ENCODE data around the gene ROR2.
"Not testable (repeated sequence)": the region's sequence is repeated elsewhere in the genome, so short reads cannot be mapped to it uniquely, and the experiment has no call there.

ROR2 gene

GRCh38 chr9:91913986-91914385 is 36.0 kb downstream of the ROR2 start:
- ATAC-seq = no peak
- TF ChIP-seq ZC3H10 (CRISPR knock-in tag; IDR thresholded peaks at IDR 0.05) (no peak), ESRRG (CRISPR knock-in tag; IDR thresholded peaks at IDR 0.05) (no peak), TCF4 (CRISPR knock-in tag; IDR thresholded peaks at IDR 0.05; ENCODE audit: borderline replicate concordance) (no peak), ZNF565 (CRISPR knock-in tag; conservative IDR thresholded peaks at IDR 0.05; ENCODE audit: low read depth) (no peak)

DNA sequence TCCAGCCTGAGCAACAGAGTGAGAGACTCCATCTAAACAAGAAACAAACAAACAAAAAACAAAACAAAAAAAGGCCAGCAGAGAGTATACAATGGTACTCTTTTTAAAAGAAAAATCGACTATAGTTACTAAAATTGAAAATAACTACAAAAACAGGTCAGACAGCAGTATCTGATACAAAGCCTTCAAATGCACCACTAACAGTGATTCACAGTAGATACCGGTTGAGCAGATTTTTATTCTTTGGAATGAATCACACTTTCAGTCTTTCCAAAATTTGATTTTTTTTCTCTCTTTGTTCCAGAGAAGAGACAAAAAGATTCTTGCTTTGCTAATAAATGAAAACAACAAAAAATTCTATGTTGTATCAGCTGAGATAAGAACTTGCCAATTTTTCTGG is 36.9 kb downstream of the ROR2 start:
- no peak for ATAC-seq
- TF ChIP-seq ZC3H10 (CRISPR knock-in tag; IDR thresholded peaks at IDR 0.05) = no peak
- TF ChIP-seq PATZ1 (CRISPR knock-in tag; IDR thresholded peaks at IDR 0.05; ENCODE audit: borderline replicate concordance) = no peak
- TF ChIP-seq, protein P1, sequence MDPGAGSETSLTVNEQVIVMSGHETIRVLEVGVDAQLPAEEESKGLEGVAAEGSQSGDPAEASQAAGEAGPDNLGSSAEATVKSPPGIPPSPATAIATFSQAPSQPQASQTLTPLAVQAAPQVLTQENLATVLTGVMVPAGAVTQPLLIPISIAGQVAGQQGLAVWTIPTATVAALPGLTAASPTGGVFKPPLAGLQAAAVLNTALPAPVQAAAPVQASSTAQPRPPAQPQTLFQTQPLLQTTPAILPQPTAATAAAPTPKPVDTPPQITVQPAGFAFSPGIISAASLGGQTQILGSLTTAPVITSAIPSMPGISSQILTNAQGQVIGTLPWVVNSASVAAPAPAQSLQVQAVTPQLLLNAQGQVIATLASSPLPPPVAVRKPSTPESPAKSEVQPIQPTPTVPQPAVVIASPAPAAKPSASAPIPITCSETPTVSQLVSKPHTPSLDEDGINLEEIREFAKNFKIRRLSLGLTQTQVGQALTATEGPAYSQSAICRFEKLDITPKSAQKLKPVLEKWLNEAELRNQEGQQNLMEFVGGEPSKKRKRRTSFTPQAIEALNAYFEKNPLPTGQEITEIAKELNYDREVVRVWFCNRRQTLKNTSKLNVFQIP (CRISPR knock-in tag; IDR thresholded peaks at IDR 0.05; ENCODE audit: borderline replicate concordance, low read depth) = no peak
- no peak for TF ChIP-seq ARNTL (CRISPR knock-in tag; IDR thresholded peaks at IDR 0.05; ENCODE audit: borderline replicate concordance, low read depth)

- no peak for ATAC-seq
- TF ChIP-seq TOX (CRISPR knock-in tag; IDR thresholded peaks at IDR 0.05; ENCODE audit: borderline replicate concordance) = no peak
- TF ChIP-seq ZNF565 (CRISPR knock-in tag; conservative IDR thresholded peaks at IDR 0.05; ENCODE audit: low read depth) = no peak
Measured at GRCh38 chr9:91911657-91912056, 38.4 kb downstream of the ROR2 start.

DNA sequence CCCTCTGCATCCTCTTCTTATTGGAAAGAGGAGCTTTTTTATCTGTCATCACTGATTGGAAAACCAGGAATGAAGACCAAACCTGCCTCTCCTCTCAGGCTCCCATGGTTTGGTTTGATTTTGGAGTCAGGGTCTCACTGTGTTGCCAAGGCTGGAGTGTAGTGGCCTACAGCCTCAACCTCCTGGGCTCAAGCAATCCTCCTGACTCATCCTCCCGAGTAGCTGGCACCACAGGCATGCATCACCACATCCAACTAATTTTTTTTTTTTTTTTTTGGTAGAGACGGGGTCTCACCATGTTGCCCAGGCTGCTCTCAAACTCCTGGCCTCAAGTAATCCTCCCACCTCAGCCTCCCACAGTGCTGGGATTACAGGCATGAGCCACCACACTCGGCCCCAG is 40.8 kb downstream of the ROR2 start:
- ATAC-seq = not testable (repeated sequence)

- no peak for TF ChIP-seq ESRRG (CRISPR knock-in tag; IDR thresholded peaks at IDR 0.05)
- TF ChIP-seq ZNF565 (CRISPR knock-in tag; conservative IDR thresholded peaks at IDR 0.05; ENCODE audit: low read depth) = no peak
- no peak for TF ChIP-seq SNAI2 (CRISPR knock-in tag; IDR thresholded peaks at IDR 0.05)
- no peak for ATAC-seq
Measured at GRCh38 chr9:91908746-91909145, 41.3 kb downstream of the ROR2 start.

DNA sequence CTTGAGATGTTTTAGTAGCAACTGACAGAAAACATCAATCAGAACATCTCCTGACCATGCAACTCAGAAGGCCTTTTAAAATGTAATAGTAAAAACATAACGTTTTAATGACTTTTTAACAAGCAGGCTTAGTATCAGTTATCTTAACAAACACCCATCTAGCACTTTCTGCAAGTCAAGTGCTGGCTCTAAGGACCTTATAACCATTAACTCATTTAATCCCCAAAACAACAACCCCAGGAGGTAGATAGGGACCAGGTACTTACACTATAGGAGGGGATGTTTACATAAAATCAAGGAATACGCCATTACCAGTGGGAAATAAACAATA is 41.8 kb downstream of the ROR2 start:
- TF ChIP-seq ZC3H10 (CRISPR knock-in tag; IDR thresholded peaks at IDR 0.05) (no peak), ZNF8 (CRISPR knock-in tag; IDR thresholded peaks at IDR 0.05) (no peak), TOX (CRISPR knock-in tag; IDR thresholded peaks at IDR 0.05; ENCODE audit: borderline replicate concordance) (no peak), SNAI2 (CRISPR knock-in tag; IDR thresholded peaks at IDR 0.05) (no peak), GLIS3 (CRISPR knock-in tag; IDR thresholded peaks at IDR 0.05) (no peak), BACH2 (CRISPR knock-in tag; IDR thresholded peaks at IDR 0.05; ENCODE audit: borderline replicate concordance) (no peak), OSR1 (CRISPR knock-in tag; IDR thresholded peaks at IDR 0.05) (no peak), ZFP3 (CRISPR knock-in tag; IDR thresholded peaks at IDR 0.05) (no peak), PPARA (CRISPR knock-in tag; IDR thresholded peaks at IDR 0.05; ENCODE audit: borderline replicate concordance) (no peak), RARB (CRISPR knock-in tag; IDR thresholded peaks at IDR 0.05) (no peak), ARNTL (CRISPR knock-in tag; IDR thresholded peaks at IDR 0.05; ENCODE audit: borderline replicate concordance, low read depth) (no peak), ESRRG (CRISPR knock-in tag; IDR thresholded peaks at IDR 0.05) (no peak), PATZ1 (CRISPR knock-in tag; IDR thresholded peaks at IDR 0.05; ENCODE audit: borderline replicate concordance) (no peak), ZNF70 (CRISPR knock-in tag; IDR thresholded peaks at IDR 0.05) (no peak), ZFP30 (CRISPR knock-in tag; IDR thresholded peaks at IDR 0.05) (no peak), CSDC2 (CRISPR knock-in tag; IDR thresholded peaks at IDR 0.05) (no peak), ZNF565 (CRISPR knock-in tag; conservative IDR thresholded peaks at IDR 0.05; ENCODE audit: low read depth) (no peak), ISL1 (CRISPR knock-in tag; IDR thresholded peaks at IDR 0.05) (no peak), TCF4 (CRISPR knock-in tag; IDR thresholded peaks at IDR 0.05; ENCODE audit: borderline replicate concordance) (no peak)
- TF ChIP-seq, protein P2, sequence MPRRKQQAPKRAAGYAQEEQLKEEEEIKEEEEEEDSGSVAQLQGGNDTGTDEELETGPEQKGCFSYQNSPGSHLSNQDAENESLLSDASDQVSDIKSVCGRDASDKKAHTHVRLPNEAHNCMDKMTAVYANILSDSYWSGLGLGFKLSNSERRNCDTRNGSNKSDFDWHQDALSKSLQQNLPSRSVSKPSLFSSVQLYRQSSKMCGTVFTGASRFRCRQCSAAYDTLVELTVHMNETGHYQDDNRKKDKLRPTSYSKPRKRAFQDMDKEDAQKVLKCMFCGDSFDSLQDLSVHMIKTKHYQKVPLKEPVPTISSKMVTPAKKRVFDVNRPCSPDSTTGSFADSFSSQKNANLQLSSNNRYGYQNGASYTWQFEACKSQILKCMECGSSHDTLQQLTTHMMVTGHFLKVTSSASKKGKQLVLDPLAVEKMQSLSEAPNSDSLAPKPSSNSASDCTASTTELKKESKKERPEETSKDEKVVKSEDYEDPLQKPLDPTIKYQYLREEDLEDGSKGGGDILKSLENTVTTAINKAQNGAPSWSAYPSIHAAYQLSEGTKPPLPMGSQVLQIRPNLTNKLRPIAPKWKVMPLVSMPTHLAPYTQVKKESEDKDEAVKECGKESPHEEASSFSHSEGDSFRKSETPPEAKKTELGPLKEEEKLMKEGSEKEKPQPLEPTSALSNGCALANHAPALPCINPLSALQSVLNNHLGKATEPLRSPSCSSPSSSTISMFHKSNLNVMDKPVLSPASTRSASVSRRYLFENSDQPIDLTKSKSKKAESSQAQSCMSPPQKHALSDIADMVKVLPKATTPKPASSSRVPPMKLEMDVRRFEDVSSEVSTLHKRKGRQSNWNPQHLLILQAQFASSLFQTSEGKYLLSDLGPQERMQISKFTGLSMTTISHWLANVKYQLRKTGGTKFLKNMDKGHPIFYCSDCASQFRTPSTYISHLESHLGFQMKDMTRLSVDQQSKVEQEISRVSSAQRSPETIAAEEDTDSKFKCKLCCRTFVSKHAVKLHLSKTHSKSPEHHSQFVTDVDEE (CRISPR knock-in tag; IDR thresholded peaks at IDR 0.05) = no peak
- ATAC-seq = no peak

Measured in SK-N-SH treated with all-trans-retinoic acid at 6 μM for 48 hours (cell line).